NK-92 (cell line): ENCODE results near the gene HLF.

ENCODE experiments used
- DNase-seq: peaks from one replicate; lab custom pipeline; 2025; ENCODE audit not compliant: unreplicated experiment; lab: John Stamatoyannopoulos, UW

HLF gene

GRCh38 chr17:55289978-55290377, 25.2 kb downstream of the HLF start:
- no peak for DNase-seq

DNA sequence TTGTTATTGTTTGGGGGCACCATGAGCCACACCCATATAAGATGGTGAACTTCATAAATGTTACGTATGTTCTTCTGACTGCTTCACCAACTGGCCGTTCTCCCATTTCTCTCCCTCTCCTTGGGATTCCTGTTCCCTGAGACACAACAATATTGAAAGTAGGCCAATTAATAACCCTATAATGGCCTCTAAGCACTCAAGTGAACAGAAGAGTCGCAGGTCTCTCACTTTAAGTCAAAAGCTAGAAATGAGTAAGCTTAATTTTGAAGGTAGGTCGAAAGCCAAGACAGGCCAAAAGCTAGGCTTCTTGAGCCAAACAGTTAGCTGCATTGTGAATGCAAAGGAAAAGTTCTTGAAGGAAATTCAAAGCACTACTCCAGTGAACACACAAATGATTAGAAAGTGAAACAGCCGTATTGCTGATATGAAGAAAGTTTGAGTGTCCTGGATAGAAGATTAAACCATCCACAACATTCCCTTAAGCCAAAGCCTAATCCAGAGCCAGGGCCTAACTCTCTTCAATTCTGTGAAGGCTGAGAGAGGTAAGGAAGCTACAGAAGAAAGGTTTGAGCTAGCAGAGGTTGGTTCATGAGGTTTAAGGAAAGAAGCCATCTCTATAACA, 25.8 kb downstream of the HLF start:
- DNase-seq, result no peak

- DNase-seq, result no peak
These were observed 26.4 kb downstream of the HLF start for GRCh38 chr17:55291114-55291507.

DNA sequence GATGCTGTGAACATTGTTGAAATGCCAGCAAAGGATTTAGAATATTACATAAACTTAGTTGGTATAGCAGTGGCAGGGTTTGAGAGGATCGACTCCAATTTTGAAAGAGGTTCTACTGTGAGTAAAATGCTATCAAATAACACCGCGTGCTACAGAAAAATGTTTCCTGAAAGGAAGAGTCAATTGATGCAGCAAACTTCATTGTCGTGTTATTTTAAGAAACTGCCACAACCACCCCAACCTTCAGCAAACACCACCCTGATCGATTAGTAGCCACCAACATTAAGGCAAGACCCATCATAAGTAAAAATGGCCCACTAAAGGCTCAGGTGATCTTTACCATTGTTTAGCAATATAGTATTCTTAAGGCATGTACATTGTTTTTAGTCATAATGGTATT, 27.3 kb downstream of the HLF start:
- DNase-seq, result no peak

GRCh38 chr17:55294042-55294751, 29.4 kb downstream of the HLF start:
- DNase-seq, result no peak

GRCh38 chr17:55295411-55296170, 30.8 kb downstream of the HLF start:
- DNase-seq, result no peak

GRCh38 chr17:55296171-55296695, 31.5 kb downstream of the HLF start:
- no peak for DNase-seq

GRCh38 chr17:55296699-55297098, 31.9 kb downstream of the HLF start:
- no peak for DNase-seq

GRCh38 chr17:55298111-55298730, 33.5 kb downstream of the HLF start:
- DNase-seq, result no peak

DNA sequence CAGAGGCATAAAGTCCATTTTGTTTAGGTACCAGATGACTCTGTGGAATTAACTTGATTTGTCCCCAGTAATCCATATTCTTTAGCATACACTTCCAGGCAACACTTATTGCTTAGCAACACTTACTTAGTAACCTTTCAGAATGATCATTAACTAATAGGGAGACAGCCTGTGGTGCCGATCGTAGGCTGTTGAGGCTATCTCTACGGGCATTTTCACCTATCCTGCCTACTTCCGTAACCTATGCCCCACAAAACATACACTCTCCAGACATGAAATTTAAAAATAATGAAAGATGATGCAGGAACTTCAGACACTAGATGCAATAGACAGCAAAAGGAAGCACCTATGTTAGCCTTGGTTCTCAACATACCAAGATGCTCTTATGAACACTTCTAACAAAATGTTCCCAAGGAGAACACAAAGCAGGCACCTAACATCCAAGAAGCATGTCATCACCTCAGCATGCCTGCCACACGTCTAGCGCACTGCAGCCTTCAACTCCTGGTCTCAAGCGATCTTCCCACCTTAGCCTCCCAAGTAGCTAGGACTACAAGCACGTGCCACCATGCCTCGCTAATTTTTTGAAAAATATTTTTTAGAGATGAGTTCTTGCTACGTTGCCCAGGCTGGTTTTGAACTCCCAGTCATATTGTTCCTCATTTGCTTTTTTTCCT, 34.5 kb downstream of the HLF start:
- no peak for DNase-seq

DNA sequence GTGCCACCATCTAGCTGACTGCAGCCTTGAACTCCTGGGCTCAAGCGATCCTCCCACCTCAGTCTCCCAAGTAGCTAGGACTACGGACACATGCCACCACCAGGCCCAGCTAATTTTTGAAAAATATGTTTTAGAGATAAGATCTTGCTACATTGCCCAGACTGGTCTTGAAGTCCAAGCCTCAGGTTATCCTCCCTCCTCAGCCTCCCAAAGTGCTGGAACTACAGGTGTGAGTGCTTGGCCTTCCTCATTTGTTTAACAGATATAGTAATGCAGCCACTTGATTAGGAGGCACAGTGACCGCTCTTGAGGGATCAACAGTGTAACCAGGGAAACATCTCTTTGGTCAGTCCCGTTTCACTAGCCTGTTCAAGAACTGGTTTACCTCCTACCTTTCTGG, 35.1 kb downstream of the HLF start:
- DNase-seq, result no peak

GRCh38 chr17:55300479-55301290, 35.9 kb downstream of the HLF start:
- DNase-seq, result no peak

DNA sequence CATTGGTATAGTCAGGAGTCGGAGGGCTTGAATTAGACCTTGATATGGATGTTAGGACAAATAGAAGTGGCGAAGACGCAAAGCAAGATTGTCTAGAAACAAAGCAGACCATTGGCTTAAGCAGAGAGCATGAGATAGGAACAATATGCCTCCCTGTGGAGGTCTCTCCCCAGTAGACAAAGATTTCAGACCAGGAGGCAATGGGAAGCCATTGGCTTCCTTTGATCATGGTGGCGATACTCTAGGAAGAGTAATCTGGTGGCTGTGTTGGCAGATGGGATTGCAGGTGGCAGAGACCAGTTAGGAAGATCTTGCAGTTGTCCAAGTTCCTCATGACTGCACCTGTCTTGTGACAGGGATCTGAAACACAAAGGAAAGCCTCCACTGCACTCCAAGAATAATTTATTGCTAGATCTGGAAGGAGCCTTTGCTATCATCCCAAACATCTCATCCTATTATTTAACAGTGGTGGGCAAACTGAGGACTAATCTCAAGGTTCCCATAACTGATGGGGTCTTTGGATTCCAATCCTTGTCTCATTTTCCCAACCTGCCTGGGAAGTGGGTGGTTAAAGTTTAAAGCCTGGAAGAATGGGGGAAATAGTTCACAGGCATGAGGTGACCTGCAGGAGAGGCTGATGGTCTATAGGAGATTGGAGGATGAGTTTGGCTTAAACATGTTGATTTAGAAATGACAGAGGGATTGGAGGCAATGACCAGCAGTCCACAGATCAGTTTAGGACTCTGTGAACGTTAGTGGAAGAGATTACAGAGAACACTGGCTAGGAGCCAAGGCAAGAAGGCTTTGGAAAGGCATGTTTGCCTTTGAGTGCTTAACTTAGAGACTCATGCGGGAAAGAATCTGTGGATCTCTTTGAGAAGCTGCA, 37.0 kb downstream of the HLF start:
- DNase-seq, result no peak

GRCh38 chr17:55302407-55302787, 37.6 kb downstream of the HLF start:
- no peak for DNase-seq

- no peak for DNase-seq
These were observed 38.3 kb downstream of the HLF start for GRCh38 chr17:55303008-55303493.

DNA sequence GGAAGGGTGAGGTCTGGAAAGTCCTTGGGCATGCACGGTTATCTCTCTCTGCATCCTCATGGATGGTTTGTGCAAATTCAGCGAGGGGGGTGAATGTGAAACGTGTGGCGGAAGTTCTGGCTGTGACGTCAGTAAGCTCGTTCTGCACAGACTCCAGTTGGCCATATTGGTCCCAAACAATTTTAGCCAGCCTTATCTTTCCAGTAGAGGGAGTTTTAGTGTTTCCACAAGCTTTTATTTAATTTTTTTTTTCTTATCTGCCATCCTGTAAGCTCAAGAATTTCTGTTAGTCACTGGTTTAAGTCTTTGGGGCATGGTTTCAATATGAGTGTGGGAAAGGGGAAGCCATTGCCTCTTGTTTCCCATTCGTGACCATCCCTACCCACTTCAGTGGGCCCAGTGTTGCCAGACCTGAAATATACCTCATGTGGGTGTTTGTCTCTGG, 39.0 kb downstream of the HLF start:
- no peak for DNase-seq

GRCh38 chr17:55304171-55304859, 39.6 kb downstream of the HLF start:
- DNase-seq, result no peak

- DNase-seq, result no peak
These were observed 40.7 kb downstream of the HLF start for GRCh38 chr17:55305321-55306087.
